SU-DHL-6 (cell line): ENCODE data around the gene CLCNKA.
"Not testable (repeated sequence)": the region's sequence is repeated elsewhere in the genome, so short reads cannot be mapped to it uniquely, and the experiment has no call there.

Source experiments
- H2AFZ ChIP-seq: fragments of 200-600 bp; sonication (generic); 2 replicates; pipeline ENCODE4 v1.6.1; 2014; ENCODE audit warnings: low read depth, mild to moderate bottlenecking, moderate library complexity, mixed read lengths, antibody characterized with exemption, low read length; ENCODE audit not compliant: severe bottlenecking
- H3F3A ChIP-seq: fragments of 200-600 bp; shearing (Covaris generic); 2 replicates; pipeline ENCODE4 v1.6.0; 2016; ENCODE audit warnings: antibody characterized with exemption, mild to moderate bottlenecking; ENCODE audit not compliant: insufficient read depth
- H3K27ac ChIP-seq: fragments of 200-600 bp; sonication (generic); 2 replicates; pipeline ENCODE4 v1.5.1; 2016; ENCODE audit warnings: low read depth, mild to moderate bottlenecking, low read length, moderate library complexity, mixed read lengths
- H3K27me3 ChIP-seq: fragments of 200-600 bp; sonication (generic), shearing (Covaris generic); 2 replicates; pipeline ENCODE4 v1.6.0; 2014; ENCODE audit warnings: mild to moderate bottlenecking, low read length
- H3K36me3 ChIP-seq: fragments of 200-600 bp; sonication (generic); 2 replicates; pipeline ENCODE4 v1.6.1; 2014; ENCODE audit warnings: mild to moderate bottlenecking, low read length, mixed read lengths
- H3K4me2 ChIP-seq: fragments of 300-600, 200-600 bp; shearing (Covaris generic), sonication (generic); 2 replicates; pipeline ENCODE4 v1.6.0; 2014; ENCODE audit warnings: low read length, low read depth, mild to moderate bottlenecking; ENCODE audit not compliant: poor library complexity, severe bottlenecking
- H3K4me3 ChIP-seq: fragments of 200-600 bp; sonication (generic); 2 replicates; pipeline ENCODE4 v1.5.1; 2014; ENCODE audit warnings: antibody characterized with exemption, low read length, mild to moderate bottlenecking, mixed read lengths; ENCODE audit not compliant: insufficient read depth, poor library complexity, severe bottlenecking
- H3K79me2 ChIP-seq: fragments of 200-600 bp; sonication (generic); 2 replicates; pipeline ENCODE4 v1.6.1; 2014; ENCODE audit warnings: mild to moderate bottlenecking, low read length, moderate library complexity; ENCODE audit not compliant: insufficient read depth
- H3K9ac ChIP-seq: fragments of 200-600 bp; sonication (generic); 2 replicates; pipeline ENCODE4 v1.7.0; 2014; ENCODE audit warnings: mild to moderate bottlenecking, low read length
- H3K9me2 ChIP-seq: fragments of 200-600 bp; sonication (generic); replicated peaks from 2 replicates; pipeline ENCODE4 v1.6.1; 2014; ENCODE audit warnings: low read length; ENCODE audit not compliant: insufficient read depth
- H3K9me3 ChIP-seq: fragments of 200-600 bp; sonication (generic); 2 replicates; pipeline ENCODE4 v1.6.1; 2014; ENCODE audit warnings: low read length, mixed read lengths; ENCODE audit not compliant: insufficient read depth
- H4K20me1 ChIP-seq: fragments of 200-600 bp; sonication (generic); 2 replicates; pipeline ENCODE4 v1.6.1; 2014; ENCODE audit warnings: low read depth, mild to moderate bottlenecking, antibody characterized with exemption, low read length, moderate library complexity, mixed read lengths
- EZH2phosphoT487 ChIP-seq: fragments of 200-600 bp; sonication (generic), shearing (Covaris generic); conservative IDR thresholded peaks from 2 replicates; pipeline ENCODE4 v1.6.1; 2018; ENCODE audit warnings: mild to moderate bottlenecking, antibody characterized with exemption, low read length, moderate library complexity, mixed read lengths
- TF ChIP-seq, protein P1 (sequence below): fragments of 200-600 bp; sonication (generic); IDR thresholded peaks from one replicate; pipeline ENCODE4 v1.5.1; 2017; ENCODE audit warnings: antibody characterized with exemption, mild to moderate bottlenecking, low read length, moderate library complexity; ENCODE audit not compliant: insufficient read depth, poor library complexity, severe bottlenecking

Gene CLCNKA

DNA sequence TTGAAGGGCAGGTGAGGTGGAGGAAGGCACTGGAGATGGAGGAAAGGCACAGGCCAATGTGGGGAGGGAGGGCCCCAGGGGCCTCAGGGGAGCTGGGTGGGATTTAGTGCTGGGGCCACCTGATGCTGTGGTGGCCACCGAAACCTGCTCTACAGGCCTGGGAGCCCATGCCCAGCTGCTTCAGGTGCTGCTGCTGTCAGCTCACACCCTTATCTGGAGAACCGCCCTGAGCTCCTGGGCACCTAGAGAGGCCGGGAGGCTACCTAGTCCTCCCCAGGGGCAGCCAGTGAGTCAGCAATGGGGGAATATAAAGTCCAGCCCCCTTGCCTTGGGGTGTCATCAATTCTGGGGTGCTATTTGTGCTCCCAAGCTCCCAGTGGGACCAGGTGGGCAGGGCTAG, 39.4 kb downstream of the CLCNKA start:
- H4K20me1 ChIP-seq, result no peaks in the 10 kb centered on the region
- no peaks in the 10 kb centered on the region for H3K9me2 ChIP-seq
- no peak overlapping the region for H3K4me2 ChIP-seq

DNA sequence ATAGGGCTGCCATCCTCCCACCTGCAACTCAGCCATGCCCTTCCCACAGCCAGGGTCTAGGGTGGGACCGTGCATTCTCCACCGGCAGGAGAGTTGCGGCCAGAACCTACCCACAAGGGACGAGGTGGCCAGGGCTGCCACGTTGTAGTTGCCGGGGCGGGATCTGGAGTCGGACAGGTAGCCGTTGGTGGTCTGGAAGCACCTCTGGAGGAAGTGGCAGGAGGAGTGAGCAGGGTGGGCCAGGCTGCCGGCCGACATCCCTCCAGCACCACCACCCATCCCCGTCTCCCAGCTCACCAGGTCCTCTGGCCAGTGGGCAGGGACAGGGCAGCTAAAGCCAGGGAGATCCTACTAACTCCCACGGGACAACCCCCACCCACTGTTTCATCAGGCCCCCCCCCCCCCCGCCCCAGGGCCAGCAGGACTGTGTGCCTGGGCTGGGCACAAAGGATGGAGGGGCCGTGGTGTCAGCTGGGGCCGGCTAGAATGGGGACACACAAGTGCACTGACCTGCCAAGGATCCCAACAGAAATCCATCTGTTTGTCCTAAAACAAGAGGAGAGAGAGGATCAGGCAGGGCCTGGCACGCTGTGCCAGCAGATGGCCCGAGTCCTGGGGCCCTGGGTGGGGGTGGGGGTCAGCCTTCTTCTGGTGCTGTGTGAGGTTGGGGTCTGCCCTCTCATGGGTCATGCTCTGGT, 40.3 kb downstream of the CLCNKA start:
- not testable (repeated sequence) for H3K4me2 ChIP-seq, H3F3A ChIP-seq, H3K79me2 ChIP-seq, H3K36me3 ChIP-seq, H2AFZ ChIP-seq, H3K27ac ChIP-seq, H3K9me3 ChIP-seq, H3K4me3 ChIP-seq, H4K20me1 ChIP-seq, H3K27me3 ChIP-seq, H3K9me2 ChIP-seq, H3K9ac ChIP-seq

More for the DNA sequence above, 39.4 kb downstream of the CLCNKA start:
- Histone ChIP-seq H3K27me3 (no peaks in the 10 kb centered on the region), H3K9me3 (no peaks in the 10 kb centered on the region), H3K79me2 (no peaks in the 10 kb centered on the region), H3K27ac (no peak overlapping the region), H3K9ac (no peak overlapping the region), H3K36me3 (no peaks in the 10 kb centered on the region), H3K4me3 (no peak overlapping the region), H2AFZ (no peak overlapping the region), H3F3A (no peaks in the 10 kb centered on the region)
- no peak for TF ChIP-seq EZH2phosphoT487
- TF ChIP-seq, protein P1, sequence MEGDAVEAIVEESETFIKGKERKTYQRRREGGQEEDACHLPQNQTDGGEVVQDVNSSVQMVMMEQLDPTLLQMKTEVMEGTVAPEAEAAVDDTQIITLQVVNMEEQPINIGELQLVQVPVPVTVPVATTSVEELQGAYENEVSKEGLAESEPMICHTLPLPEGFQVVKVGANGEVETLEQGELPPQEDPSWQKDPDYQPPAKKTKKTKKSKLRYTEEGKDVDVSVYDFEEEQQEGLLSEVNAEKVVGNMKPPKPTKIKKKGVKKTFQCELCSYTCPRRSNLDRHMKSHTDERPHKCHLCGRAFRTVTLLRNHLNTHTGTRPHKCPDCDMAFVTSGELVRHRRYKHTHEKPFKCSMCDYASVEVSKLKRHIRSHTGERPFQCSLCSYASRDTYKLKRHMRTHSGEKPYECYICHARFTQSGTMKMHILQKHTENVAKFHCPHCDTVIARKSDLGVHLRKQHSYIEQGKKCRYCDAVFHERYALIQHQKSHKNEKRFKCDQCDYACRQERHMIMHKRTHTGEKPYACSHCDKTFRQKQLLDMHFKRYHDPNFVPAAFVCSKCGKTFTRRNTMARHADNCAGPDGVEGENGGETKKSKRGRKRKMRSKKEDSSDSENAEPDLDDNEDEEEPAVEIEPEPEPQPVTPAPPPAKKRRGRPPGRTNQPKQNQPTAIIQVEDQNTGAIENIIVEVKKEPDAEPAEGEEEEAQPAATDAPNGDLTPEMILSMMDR, result no peak

DNA sequence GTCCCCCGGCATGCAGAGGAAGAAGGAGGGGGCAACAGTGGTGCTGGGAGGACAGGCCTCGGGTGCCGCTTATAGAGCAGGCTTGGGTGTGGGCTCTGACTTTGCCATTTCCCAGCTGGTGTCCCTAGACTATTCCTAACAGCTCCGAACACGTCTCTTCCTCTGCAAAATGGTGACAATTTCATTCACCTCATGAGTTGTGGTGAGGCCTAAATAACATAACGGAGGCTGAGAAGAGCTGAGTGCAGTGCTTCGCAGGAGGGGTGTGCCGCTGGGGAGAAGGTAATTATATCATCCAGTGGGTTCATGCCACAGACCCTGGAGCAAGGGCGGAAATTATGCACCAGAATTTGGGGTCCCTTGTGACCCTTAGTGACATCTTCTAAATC, 40.8 kb downstream of the CLCNKA start:
- not testable (repeated sequence) for H3K27me3 ChIP-seq, H3K4me2 ChIP-seq, H3K27ac ChIP-seq, H3K4me3 ChIP-seq, H2AFZ ChIP-seq, H3K36me3 ChIP-seq, H3K79me2 ChIP-seq, H3K9me3 ChIP-seq, H4K20me1 ChIP-seq, H3F3A ChIP-seq, H3K9ac ChIP-seq, H3K9me2 ChIP-seq

DNA sequence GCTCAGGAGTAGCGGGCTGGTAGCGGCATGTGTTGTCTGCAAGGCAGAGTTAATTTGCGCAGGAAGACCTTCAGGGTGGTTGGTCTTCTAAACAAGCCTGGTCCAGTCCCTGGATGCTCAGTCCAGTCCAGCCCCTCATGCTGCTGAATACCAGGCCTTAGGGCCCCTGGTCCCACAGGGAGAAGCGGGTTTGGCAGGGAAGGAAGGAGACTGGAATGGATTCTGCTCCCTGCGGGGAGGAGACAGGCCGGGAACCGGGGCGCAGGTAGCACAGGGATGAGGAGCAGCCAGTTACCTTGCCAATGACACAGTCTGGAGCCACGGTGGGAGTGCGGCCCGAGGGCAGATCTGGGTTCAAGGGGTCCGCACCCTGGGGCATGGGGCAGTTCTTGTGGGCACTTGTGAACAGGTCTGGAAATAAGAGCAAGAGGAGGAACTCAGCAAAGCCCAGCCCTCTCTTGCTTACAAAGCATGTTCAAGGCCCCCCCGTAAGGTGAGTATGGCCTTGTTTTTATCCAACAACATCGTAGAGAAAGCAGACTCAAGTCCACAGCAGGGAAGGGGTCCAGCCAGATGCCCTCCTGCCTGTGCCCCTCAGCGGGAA, 41.5 kb downstream of the CLCNKA start:
- Histone ChIP-seq H3K4me2 (no peak overlapping the region), H3K27ac (no peak overlapping the region), H3K9ac (no peak overlapping the region), H3K79me2 (no peaks in the 10 kb centered on the region), H3K9me3 (no peaks in the 10 kb centered on the region), H3K4me3 (no peak overlapping the region), H3F3A (no peaks in the 10 kb centered on the region), H3K9me2 (no peaks in the 10 kb centered on the region), H2AFZ (no peak overlapping the region), H4K20me1 (no peaks in the 10 kb centered on the region), H3K36me3 (no peaks in the 10 kb centered on the region), H3K27me3 (no peaks in the 10 kb centered on the region)
- no peak for TF ChIP-seq EZH2phosphoT487
- TF ChIP-seq, protein P1, result no peak
